MG63 (cell line): ENCODE measurements around the gene PKM. TPM values are rescaled to one million over a fixed set of nuclear protein-coding genes. Genes with fewer than 3 reads are reported as not detected.
A peak's percentile ranks its signal among the peaks of the same experiment; 100 is the strongest.

ENCODE experiments used
- DNase-seq: peaks from one replicate; pipeline ENCODE4 v3.0.0-alpha.2; 2020
- H3K27me3 ChIP-seq: fragments of 250-450 bp; sonication (Bioruptor Pico); 2 replicates; pipeline ENCODE4 v1.5.1; 2020; ENCODE audit warnings: mild to moderate bottlenecking, moderate library complexity
- H3K36me3 ChIP-seq: fragments of 250-450 bp; sonication (Bioruptor Pico); 2 replicates; pipeline ENCODE4 v1.5.1; 2020; ENCODE audit warnings: mild to moderate bottlenecking, moderate library complexity
- H3K4me3 ChIP-seq: fragments of 250-450 bp; sonication (Bioruptor Pico); 2 replicates; pipeline ENCODE4 v1.5.1; 2020; ENCODE audit warnings: mild to moderate bottlenecking, moderate library complexity
- H3K9me3 ChIP-seq: fragments of 250-450 bp; sonication (Bioruptor Pico); 2 replicates; pipeline ENCODE4 v1.5.1; 2020; ENCODE audit warnings: mild to moderate bottlenecking, moderate library complexity
- total RNA-seq: library from RNA; depleted of rRNA; stranded (reverse); fragments of >200 nt; shearing (Covaris generic); gene quantifications from 2 replicates; pipeline ENCODE4 v1.2.3, GENCODE V29; 2014; ENCODE audit warnings: low replicate concordance

The PKM gene
- total RNA-seq, 1 experiment from 2014 or later, result 3,839 TPM

DNA sequence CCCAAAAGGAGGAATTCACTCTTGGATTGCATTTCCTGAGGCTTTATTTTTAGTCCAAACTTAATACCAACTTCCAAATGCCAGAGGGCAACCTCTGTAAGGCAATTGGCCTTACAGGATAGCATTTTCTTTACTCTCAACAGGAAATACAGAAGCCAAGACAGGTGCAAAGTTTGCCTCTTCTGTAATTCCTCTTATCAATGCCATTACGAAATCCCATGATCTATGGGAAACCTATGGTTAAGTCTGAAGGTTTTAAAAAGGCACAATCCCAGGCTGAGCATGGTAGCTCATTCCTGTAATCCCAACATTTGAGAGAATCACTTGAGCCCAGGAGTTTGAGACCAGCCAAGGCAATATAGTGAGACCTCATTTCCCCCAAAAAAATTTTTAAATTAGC, 14.9 kb downstream of the PKM start:
- Histone ChIP-seq H3K4me3 (no peak overlapping the region), H3K27me3 (no peaks in the 10 kb centered on the region), H3K36me3 (peaks cover 100% of the 10 kb centered on the region), H3K9me3 (no peaks in the 10 kb centered on the region)
- DNase-seq, result no peak

DNA sequence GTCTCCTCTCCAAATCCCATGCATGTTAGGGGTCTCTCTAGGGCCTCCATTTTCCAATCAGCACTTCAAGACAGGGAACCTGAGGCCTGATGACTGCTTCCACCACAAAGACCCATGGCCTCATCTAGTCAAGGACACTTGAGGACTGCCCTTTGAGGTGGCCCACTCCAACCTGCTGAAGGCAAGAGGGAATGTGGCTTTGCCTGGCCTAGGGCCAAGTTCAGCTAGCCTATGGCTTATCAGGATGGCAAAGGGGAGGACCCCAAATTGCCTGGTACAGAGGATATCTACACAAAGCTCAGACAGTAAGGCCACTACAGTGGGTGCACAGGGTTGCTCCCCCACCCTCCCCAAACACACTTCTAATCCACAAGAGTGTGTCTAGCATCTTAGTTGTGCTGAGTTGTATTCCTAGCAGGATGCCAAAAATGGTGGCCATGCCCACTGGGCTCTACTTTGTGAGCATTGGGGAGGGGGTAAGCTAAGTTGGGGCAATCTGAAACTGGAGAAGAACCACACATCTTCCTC, 23.4 kb downstream of the PKM start:
- DNase-seq, result no peak
- Histone ChIP-seq H3K4me3 (no peak overlapping the region), H3K27me3 (no peaks in the 10 kb centered on the region), H3K36me3 (peaks cover 98% of the 10 kb centered on the region), H3K9me3 (no peaks in the 10 kb centered on the region)

- no peak overlapping the region for H3K4me3 ChIP-seq
- H3K9me3 ChIP-seq, result no peaks in the 10 kb centered on the region
- H3K36me3 ChIP-seq, result peaks cover 98% of the 10 kb centered on the region
- H3K27me3 ChIP-seq, result no peaks in the 10 kb centered on the region
- no peak for DNase-seq
Measured at GRCh38 chr15:72206677-72207000, 24.4 kb downstream of the PKM start.

DNA sequence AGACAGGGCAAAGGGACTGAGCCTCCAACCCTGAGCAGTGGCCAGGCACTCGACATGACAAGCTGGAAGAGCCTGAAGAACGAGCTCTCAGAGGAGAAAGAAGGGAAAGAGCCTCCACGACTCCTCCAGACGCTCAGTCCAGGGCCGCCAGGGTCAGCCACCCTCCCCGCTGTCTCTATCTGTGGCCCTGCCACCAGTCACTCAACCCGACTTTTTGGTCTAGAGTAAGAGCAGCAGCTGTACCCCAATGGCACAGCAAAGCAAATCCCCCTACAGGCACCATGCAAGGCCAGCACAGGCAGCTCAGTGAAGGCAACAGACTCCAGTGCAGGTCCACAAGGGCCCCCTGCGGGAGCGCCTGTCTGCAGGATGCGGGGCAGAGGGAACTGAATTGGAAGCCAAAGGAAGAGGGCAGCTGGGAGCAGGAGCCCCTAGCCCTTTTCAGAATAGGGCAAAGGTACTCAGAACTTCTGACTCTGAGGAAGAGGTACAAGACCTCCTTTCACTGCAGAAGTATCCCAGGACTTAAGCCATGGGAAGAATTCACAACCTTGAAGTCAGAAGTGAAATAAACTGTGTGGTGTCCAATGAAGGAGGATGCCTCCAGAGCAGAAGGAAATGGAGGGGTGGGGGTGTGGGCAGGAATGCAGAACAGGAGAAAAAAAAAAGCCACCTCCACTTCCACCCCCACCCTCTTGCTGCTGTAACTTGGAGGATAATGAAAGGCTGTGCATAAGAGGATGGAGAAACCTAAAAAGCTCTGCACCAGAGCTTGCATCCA, 24.9 kb downstream of the PKM start:
- Histone ChIP-seq H3K27me3 (no peaks in the 10 kb centered on the region), H3K4me3 (no peak overlapping the region), H3K9me3 (no peaks in the 10 kb centered on the region), H3K36me3 (peaks cover 98% of the 10 kb centered on the region)
- DNase-seq, result no peak

DNA sequence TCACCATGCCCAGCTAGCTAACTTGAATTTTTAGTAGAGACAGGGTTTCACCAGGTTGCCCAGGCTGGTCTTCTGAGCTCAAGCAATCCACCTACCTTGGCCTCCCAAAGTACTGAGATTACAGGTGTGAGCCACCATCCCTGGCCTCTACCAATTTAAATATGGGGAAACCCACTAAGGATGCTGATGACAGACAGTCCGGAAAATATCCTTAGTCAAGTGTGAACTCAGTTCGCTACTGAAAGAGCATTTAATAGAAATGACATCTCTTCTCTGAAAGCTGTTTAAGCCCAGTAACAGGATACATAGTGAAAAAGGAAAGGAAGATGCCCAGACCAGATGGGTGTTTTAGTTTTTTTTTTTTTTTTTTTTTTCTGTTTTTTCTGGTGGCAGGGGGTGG, 25.7 kb downstream of the PKM start:
- no peak for DNase-seq
- Histone ChIP-seq H3K9me3 (no peaks in the 10 kb centered on the region), H3K4me3 (no peak overlapping the region), H3K27me3 (no peaks in the 10 kb centered on the region), H3K36me3 (peaks cover 98% of the 10 kb centered on the region)

DNA sequence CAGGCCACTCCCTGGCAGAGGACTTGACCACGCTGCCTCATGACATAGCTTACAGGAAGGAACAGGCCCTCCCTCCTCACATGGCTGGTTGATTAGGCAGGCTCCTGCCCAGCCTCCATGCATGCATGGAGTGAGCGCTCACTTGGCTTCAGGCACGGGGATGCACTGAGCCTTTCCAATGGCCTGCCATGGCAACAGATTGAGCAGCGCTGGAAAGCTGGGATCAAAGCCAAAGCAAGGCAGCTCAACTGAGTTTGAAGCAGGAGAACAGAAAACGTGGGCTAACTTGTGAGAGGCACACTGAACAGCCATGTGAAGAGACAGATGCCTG, 27.5 kb downstream of the PKM start:
- DNase-seq, result peak; percentile 97
- H3K36me3 ChIP-seq, result peaks cover 100% of the 10 kb centered on the region
- H3K9me3 ChIP-seq, result no peaks in the 10 kb centered on the region
- no peak overlapping the region for H3K4me3 ChIP-seq
- no peaks in the 10 kb centered on the region for H3K27me3 ChIP-seq

DNA sequence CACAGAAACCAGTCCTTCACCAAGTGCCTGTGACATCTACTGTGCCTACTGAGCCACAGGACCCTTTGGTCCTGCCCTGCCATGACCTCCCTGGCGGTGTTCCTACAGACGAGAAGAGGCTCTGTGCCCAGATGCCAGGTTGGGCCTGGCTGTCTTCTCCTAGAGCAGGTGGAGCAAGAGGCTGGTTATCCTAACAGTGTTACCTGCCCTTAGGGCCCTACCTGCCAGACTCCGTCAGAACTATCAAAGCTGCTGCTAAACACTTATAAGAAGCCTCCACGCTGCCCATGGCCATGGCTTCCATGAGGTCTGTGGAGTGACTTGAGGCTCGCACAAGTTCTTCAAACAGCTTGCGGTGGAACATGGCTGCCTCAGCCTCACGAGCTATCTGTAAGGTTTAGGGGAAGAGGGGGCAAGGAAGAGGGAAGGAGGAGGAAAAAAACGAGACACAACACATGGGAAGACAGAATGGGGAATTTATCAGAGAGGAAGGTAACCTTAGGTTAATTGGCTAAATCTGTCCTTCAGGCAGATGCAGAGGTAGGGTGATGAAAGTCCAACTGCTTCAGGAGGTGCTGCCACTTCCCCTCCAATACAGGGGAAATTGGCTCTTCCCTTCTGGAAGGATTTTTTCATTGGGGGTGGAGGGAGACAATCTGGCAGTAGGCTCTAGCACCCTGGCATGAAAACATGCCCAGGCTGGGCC, 28.0 kb downstream of the PKM start:
- Histone ChIP-seq H3K36me3 (peaks cover 100% of the 10 kb centered on the region), H3K27me3 (no peaks in the 10 kb centered on the region), H3K9me3 (no peaks in the 10 kb centered on the region), H3K4me3 (no peak overlapping the region)
- DNase-seq, result no peak

GRCh38 chr15:72202302-72202701, 28.7 kb downstream of the PKM start:
- no peak for DNase-seq
- H3K27me3 ChIP-seq, result no peaks in the 10 kb centered on the region
- peaks cover 96% of the 10 kb centered on the region for H3K36me3 ChIP-seq
- H3K9me3 ChIP-seq, result no peaks in the 10 kb centered on the region
- H3K4me3 ChIP-seq, result no peak overlapping the region

DNA sequence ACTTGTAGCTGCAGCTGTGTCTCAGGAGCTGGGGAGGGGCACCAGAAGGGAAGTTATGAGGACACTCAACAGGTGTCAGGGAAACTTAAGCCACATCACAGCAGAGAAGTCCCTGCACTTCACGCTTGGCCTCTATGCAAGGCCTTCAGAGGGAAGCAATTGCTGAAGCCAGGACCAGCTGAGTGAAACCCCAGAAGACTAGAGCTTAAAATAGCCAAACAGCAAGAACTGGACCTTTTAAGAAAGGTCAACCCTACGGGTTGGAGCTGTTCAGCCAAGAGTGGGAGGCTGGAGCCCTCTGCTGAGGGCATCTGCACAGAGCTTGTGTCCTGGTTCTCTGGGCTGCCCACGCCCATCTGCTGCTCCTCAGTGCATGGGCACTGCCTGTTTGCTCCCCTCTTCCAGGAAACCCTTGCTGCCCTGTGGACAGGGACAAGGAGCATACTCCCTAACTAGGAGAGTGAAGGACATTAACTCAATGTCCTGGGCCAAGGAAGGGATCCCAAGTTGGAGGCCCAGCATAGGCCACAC, 29.5 kb downstream of the PKM start:
- Histone ChIP-seq H3K9me3 (no peaks in the 10 kb centered on the region), H3K27me3 (no peaks in the 10 kb centered on the region), H3K36me3 (peaks cover 87% of the 10 kb centered on the region), H3K4me3 (no peak overlapping the region)
- no peak for DNase-seq

DNA sequence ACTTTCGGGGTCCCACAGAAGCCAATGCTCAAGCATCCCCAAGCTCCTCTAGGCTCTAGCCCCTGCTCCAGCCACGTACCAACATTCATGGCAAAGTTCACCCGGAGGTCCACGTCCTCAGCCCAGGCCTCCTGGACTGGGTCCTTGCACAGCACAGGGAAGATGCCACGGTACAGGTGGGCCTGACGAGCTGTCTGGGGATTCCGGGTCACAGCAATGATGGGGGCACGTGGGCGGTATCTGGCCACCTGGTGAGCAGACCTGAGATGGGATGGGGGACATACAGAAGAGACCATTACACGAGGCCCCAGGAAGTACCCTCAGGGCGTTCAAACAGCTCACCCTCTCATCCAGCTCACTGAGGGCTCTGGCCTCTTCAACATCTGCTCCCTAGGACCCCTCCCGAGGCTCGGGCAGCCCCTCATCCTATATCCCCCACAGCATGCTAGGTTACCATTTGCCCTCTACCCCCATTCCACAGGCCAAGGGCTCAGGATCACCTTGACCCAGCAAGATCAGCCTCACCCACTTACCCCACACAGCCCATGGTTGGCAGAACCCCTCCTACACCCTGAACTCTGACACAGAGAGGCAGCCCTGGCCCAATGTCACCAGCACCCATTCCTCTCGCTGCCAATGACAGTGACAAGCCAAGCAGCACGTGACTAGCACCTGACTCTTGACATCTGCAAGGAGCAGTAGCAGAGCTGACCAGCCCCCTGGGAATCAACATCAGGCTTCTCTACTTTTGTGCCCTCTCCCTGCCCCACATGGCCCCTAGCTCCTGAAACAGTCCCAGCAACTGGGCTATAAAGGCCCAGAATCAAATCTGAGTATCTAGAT, 30.4 kb downstream of the PKM start:
- no peak for DNase-seq
- H3K36me3 ChIP-seq, result peaks cover 79% of the 10 kb centered on the region
- H3K4me3 ChIP-seq, result no peak overlapping the region
- no peaks in the 10 kb centered on the region for H3K27me3 ChIP-seq
- H3K9me3 ChIP-seq, result no peaks in the 10 kb centered on the region

DNA sequence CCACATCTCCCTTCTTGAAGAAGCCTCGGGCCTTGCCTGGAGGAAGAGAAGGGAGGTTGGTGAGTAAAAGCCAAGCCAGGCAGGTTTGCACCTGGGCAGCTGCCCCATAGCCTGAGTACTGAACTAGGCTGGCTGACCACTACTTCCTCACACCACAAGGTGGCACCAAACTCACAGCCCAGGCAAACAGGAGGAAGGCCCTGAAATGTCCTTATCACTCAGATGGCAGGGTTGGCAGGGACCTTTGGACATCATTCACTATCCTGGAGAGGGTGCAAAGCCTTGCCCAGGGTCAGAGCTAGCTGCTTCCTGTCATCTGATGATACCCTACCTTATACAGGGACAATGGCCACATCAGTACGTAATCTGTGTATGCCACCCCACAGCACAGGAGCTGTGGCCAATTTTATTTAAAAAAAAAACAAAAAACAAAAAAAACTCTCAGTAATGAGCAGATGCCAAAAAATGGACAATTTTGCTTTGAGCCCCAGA, 31.2 kb downstream of the PKM start:
- Histone ChIP-seq H3K27me3 (no peaks in the 10 kb centered on the region), H3K9me3 (no peaks in the 10 kb centered on the region), H3K4me3 (no peak overlapping the region), H3K36me3 (peaks cover 70% of the 10 kb centered on the region)
- DNase-seq, result peak; percentile 74

- no peak for DNase-seq
Measured at GRCh38 chr15:72199205-72199515, 31.8 kb downstream of the PKM start.

GRCh38 chr15:72198356-72199204, 32.4 kb downstream of the PKM start:
- Histone ChIP-seq H3K4me3 (no peak overlapping the region), H3K9me3 (no peaks in the 10 kb centered on the region), H3K27me3 (no peaks in the 10 kb centered on the region), H3K36me3 (peaks cover 58% of the 10 kb centered on the region)
- DNase-seq, result no peak

More at GRCh38 chr15:72199205-72199515, 31.8 kb downstream of the PKM start:
- no peaks in the 10 kb centered on the region for H3K27me3 ChIP-seq
- peaks cover 64% of the 10 kb centered on the region for H3K36me3 ChIP-seq
- H3K4me3 ChIP-seq, result no peak overlapping the region
- no peaks in the 10 kb centered on the region for H3K9me3 ChIP-seq

GRCh38 chr15:72197460-72198355, 33.3 kb downstream of the PKM start, which contains the start of gene GRAMD2A:
Gene GRAMD2A, minus strand, starts transcription at chr15:72197787.
- no peaks in the 10 kb centered on the region for H3K9me3 ChIP-seq
- H3K36me3 ChIP-seq, result peaks cover 50% of the 10 kb centered on the region
- no peak for DNase-seq
- no peak within 1 kb of the TSS for H3K4me3 ChIP-seq
- no peaks in the 10 kb centered on the region for H3K27me3 ChIP-seq

DNA sequence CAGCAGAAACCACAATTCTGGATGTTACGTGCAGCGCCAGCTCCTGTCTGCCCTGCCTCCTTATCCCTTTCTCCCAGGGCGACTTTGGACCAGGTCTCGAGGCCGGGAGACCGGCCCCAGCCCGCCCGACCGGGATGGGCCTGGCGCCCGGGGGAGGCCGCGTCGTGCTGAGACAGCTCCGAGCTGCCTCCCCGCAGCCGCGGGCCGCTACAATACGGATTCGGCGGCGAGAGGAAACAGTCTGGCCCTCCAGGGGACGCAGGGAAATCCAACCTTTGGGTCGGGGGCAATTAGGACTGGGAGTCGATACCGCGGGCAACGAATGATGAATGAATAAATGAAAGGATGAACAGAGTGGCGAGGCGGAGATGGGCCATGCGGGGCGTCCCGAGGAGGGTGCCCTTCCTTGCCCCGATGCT, 33.9 kb downstream of the PKM start:
- Histone ChIP-seq H3K4me3 (no peak overlapping the region), H3K9me3 (no peaks in the 10 kb centered on the region)
- no peak for DNase-seq

More for the DNA sequence above, 33.9 kb downstream of the PKM start:
- Histone ChIP-seq H3K27me3 (no peaks in the 10 kb centered on the region), H3K36me3 (peaks cover 43% of the 10 kb centered on the region)
